ENCODE data around the gene IL5.

IL5 gene

GRCh38 chr5:132498152-132498551 lies 45.2 kb downstream of the IL5 start:
- DNase-seq: no peak

GRCh38 chr5:132497488-132497997 lies 45.8 kb downstream of the IL5 start:
- DNase-seq: no peak

GRCh38 chr5:132496631-132497487 lies 46.5 kb downstream of the IL5 start:
- DNase-seq: no peak

- DNase-seq: peak; percentile 48
Measured at GRCh38 chr5:132496191-132496630, 47.1 kb downstream of the IL5 start.

- no peak for DNase-seq
Measured at GRCh38 chr5:132495667-132496190, 47.6 kb downstream of the IL5 start.

GRCh38 chr5:132493821-132494220 lies 49.5 kb downstream of the IL5 start:
- no peak for DNase-seq

- DNase-seq: no peak
Measured at GRCh38 chr5:132493241-132493640, 50.1 kb downstream of the IL5 start.

GRCh38 chr5:132492386-132493125 lies 50.8 kb downstream of the IL5 start:
- no peak for DNase-seq
